Superior temporal gyrus (tissue), 1 donor: ENCODE measurements around the gene FAM177B.

ENCODE experiments used
- DNase-seq: peaks from one replicate; pipeline ENCODE4 v3.0.0-alpha.2; 2016; ENCODE audit errors: extremely low spot score

FAM177B gene

DNA sequence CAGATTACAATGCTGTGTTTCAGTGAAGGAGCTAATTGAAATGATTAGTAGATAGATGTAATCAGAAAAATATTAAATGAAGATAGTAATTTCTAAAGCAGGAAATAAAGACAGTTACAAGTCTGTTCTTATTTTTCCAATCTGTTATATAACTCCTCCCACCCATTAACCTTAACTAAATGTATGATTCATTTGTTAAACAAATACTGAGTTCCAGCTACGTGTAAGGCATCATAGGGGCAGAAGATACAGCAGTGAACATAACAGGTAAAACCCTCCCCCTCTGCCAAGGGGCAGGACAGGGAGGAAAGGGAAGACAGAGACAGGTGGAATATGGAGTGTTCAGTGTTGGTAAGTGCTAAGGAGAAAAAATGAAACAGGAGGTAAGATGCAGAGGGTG, at the start of gene FAM177B:
TSS of gene FAM177B (plus strand) at position 231 of the 400 bp plus-strand sequence. CDS start 9,344 bp downstream, outside the sequence.
- DNase-seq, result no peak

DNA sequence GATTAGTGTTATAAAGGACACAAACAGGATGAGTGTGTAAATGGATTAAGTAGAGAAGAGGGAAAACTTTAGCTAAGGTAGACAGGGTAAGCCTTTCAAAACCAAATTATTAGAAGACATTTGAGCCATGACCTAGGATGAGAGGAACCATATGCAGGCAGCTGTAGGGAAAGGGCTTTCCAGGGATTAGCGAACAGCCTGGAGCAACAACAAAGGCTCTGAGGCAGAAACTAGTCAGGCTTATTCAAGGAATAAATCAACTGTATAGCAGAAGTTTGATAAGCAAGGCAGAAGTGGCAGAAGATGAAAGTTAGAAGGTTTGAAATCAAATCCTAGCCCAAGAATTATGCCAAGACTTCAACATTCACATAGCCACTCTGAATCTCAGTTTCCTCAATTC, 46.0 kb upstream of the FAM177B start:
- no peak for DNase-seq

DNA sequence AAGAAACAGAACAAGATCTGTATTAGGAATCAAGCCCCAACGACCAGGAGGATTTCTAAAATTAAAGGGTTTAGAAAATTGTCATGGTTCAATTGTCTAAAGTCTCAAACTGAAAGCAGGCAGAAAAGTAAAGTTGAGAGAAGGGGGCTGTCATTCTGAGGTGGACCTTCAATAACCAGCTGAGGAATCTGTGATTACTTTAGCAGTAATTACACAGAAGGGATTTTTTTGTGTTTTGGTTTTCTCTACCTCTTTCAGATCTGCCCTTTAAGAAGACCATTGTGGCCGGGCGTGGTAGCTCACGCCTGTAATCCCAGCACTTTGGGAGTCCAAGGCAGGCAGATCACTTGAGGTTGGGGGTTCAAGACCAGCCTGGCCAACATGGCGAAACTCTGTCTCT, 42.1 kb upstream of the FAM177B start:
- no peak for DNase-seq

DNA sequence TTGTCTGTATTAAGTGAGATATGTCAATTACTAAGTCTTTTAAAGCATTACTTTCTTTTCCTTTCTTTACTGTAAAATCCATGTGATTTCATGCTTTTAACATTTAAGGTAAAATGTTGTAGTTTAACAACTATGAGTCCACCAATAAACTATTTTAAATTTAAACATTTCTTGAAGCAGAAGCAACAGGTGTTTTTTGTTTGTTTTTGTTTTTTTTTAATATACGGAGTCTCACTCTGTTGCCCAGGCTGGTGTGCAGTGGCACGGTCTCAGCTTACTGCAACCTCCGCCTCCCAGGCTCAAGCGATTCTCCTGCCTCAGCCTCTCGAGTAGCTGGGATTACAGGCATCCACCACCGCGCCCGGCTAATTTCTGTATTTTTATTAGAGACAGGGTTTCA, 40.3 kb upstream of the FAM177B start:
- no peak for DNase-seq

DNA sequence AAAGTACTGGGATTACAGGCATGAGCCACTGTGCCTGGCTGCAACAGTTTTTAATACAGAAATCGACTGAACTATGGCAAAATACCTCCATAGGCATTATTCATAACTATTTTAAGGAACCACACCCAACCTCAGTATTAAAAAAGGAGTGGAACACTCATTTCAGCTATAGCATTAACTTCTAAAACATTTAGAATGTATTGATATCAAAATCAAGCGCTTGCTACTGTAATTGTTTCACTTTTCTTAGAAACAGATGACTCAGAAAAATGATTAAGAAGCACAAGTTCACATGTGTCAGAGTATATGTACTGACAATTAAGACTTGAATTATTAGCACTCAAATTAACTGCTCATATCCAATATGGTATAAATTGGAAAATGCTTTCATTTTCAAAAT, 39.8 kb upstream of the FAM177B start:
- DNase-seq, result no peak

DNA sequence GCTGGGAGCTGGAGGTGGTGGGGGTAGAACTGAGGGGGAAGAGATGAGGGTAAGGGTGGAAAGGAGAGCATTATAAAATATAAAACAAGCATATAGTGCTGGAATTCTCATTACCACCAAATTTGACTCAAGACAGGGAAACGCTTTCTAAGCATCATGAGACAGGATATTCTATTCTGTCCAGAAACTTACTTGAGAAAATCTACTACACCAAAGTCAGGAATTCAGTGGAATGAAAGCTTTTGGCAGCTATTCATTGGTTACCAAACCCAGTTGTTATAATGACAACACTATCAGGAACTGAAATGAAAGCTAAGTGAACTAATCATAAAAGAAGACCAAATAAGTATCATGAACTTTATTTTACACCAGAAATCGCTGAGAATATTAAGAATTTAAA, 39.2 kb upstream of the FAM177B start:
- DNase-seq, result no peak

DNA sequence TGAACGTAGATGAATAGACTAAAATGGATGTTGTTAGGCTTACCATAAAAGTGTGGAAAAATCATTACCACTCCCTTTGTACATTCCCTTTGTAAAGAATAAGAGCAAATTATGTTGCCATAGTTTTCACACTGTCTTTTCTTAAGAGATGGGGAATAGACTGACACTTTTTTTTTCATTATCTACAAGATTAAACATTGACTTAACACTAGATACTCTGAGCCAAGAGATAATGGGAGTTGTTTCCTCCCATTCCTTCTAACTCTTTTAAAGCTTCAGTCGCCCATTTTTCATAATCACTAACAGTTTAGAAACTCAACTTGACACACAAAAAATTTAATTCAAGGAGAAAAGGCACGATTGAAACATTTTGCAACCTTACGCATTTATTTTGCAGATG, 34.8 kb upstream of the FAM177B start:
- DNase-seq, result no peak

DNA sequence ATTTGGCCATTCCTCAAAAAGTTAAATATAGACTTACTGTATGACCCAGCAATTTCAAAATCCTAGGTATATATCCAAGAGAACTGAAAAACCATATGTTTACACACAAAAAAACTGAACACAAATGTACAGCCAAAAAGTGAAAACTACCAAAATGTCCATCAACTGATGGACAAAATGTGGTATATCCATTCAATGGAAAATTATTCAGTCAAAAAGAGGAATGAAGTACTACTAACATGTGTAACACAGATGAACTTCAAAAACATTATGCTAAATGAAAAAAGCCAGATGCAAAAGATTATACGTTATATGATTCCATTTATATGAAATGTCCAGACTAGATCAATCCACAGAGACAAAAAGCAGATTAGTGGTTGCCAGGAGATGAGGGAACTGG, 32.7 kb upstream of the FAM177B start:
- DNase-seq, result no peak

DNA sequence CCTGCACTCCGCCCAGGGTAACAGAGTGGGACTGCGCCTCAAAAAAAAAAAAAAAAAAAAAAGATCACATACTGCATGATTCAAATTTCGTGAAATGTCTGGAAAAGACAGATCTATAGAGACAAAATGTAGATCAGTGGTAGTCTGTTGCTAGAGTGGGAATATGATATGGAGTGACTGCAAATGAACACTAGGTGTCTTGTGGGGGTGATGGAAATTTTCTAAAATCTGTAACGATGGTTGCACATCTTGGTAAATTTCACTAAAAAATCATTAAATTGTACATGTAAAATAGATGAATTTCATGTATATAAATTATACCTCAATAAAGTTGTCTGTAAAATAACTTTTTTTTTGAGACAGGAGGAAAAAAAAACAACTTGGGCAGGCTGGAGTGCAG, 30.2 kb upstream of the FAM177B start:
- no peak for DNase-seq

DNA sequence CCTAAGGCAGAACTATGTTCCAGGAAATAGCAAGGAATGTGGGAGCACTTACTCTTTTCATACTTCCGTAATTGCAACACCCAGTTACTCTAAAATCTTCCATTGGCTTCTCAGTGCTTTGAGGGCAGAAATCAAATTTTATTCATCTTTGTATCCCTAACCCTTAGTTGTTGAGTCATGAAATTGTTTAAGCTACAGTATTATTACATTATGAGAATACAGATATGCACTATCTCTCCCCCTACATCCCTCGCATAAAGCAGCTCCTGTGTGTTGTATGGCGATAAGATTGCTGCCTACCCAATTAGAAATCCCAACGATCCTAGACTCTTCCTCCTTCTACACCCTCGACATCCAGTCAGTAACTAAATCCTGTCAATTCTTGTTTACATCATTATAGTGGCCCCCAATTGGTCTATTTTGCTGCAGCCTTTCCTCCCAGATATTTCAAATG, 27.3 kb upstream of the FAM177B start:
- DNase-seq, result no peak

DNA sequence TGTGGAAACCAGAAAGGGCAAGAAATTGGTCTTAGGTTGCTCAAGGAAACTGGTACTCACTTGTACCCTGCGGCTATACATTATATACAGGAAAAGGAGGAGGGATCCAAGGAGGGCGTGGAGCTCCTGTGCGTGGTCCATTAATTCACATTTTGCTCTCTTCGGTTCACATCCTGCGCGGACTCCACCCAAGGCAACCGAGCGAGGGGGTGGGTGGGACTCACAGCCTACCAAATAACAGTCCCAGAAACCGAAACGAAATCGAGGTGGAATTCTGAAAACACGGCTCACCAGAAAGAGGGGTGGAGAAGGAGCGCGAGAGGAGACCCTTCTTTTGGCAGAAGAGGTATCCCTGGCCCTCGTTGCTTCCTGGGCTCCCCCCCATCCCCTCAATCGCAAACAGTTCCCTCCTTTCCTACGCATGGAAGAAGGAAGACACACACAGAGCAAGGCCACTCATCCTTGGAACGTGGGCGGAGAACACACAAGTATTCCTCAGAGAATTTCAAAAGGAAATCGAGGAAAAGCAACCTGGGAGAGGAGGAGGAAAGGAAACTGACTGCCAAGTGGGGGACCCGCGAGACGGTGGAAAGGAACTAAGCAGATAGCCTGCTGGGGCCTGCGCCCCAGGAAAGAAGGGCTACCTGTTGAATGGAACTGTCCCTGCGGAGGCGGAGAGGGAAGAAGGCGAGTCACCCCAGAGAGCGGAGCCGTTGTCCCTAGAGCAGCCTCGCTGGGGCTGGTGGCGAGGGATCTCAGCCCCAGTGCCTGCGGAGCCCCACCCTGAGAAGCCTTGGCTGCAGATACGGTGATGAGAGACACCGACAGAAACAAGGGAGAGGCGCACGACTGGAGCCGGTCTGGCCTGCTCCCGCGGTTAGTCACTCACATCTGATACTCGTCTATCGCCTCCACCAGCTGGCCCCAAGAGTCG, 25.4 kb upstream of the FAM177B start:
- peak; percentile 40 for DNase-seq

DNA sequence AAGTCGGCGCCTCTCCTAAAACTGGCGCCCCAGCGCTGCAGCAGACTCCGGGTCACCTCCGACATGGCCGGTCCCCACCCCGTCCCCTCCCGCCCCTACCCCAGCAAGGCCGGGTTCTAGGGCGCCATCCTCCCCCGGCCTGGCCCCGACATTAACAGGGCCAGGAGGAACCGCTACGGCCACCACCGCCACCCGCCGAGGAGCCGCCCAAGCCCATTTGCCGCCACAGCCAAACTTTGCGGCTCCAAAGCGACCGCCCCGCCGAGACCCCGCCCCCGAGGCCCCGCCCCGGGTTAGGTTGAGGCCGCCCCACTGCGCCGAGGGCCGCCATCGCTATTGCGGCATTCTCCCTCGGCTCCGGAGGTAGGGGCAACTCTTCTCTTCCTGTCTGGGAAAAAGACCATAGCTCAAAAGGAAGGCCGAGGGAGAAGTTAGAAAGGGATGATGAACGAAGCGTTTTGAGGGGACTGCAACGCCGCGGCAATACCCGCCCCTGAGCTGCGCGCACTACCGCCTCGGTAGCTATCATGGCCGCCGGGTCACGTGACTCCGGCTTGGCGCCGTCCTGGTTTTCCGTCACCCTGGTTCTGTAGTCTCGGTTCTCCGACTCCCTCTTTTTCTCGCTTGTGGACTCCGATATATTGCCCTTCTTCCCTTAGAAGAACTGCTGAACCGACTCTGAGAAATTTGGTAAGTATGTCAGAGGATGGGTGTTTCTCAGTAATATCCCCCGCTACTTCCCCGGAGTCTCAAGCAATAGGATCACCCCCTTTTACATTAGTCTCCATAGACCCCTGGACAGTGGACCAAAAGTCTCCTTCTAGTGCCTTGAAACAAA, 24.5 kb upstream of the FAM177B start, which contains the start of the genes AIDA and BROX:
TSS of gene AIDA (minus strand) at position 239 of the 838 bp plus-strand sequence. CDS start at position 65, 174 bp downstream.
TSS of gene BROX (plus strand) at position 312 of the 838 bp plus-strand sequence. CDS start 3,136 bp downstream, outside the sequence.
- peak; percentile 95 for DNase-seq

DNA sequence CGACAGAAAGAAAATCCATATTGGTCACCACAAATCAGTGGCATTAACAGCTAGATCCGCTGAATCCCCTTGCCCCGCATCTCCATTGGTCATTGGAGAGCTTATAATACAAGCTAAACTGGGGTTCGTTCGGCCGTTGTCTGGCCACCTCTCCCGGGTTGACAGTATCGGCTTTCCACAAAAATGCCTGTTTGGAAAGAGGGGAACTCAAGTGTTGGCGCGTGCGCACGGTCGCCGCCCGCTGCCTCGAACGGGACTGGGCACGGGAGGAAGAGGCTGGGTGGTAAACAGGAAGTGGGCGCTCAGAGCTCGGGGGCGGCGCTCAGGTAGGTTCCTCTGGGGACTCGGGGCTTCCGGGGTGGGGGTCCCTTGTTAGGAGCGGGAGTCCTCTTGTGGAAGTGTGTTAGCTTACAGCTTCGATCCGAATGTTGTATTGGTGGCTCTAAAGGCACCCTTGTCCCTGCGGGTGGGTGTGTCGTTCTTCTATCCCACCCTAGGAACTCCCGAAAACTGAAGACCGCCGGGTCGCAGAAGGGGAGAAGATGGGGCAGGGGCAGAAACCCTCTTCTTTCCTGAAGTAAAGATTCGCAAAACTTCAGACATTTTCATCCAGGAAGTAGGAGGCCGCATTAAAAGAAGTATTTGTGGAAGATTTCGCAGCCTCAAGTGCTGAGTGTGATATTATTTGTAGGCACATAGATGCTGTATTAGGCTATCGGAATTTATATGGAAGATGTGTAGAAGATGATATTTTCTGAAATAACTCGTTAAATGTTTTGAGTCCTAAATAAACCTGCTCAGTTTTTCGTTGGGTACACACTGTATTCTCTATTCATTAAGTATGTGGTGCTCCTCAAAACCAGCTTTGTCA, 23.7 kb upstream of the FAM177B start:
- DNase-seq, result peak; percentile 97

DNA sequence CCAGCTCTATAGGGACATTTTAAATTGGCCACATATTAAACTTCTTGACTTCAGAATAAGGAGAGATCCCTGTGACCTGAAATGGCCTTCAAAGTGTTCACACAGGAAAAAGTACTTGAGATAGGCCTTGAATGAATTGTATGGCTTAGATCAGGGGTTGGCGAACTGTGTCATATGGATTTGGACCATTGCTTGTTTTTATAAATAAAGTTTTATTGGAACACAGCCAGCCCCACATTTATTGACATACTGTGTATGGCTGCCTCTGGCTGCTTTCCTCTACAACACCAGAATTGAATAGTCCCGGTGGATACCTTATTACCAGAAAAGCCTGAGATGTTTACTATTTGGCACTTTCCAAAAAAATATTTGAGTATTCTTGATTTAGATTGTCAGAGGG, 20.6 kb upstream of the FAM177B start:
- DNase-seq, result no peak

DNA sequence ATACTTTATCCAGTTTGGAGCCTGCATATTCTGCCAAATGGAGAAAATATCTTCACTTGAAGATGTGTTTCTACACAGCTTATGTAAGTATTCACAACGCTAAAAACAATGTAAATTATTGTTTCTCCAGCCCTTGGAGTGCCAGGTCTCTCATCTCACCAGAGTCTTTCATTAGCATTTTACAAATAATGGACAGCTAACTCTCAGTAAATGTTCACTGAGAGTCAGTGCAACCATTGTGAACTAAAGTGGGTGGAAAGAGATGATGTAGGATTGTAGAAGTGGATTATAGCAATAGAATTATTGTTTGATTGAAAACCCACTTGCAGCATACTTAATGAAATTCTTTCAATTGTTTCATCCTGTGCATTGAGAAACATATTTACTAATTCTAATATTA, 8.3 kb upstream of the FAM177B start:
- peak; percentile 79 for DNase-seq

DNA sequence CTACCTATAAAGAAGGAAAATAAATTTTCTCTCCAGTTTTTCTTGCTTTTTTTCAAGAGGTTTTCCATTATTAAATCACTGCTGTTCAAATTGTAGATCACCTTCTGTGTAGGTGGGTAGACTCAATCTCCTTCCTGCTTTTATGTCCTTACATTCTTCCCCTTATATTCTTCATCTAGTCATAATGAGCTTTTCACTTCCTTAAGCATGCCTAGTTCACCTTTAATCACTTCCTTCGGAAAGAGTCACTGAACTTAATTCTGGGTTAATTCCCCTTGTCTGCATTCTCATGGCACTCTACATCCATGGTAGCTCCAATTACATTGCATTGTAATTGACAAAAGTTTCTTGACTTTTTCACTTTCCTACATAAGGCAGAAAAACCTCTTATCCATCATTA, 6.1 kb upstream of the FAM177B start:
- DNase-seq, result no peak

DNA sequence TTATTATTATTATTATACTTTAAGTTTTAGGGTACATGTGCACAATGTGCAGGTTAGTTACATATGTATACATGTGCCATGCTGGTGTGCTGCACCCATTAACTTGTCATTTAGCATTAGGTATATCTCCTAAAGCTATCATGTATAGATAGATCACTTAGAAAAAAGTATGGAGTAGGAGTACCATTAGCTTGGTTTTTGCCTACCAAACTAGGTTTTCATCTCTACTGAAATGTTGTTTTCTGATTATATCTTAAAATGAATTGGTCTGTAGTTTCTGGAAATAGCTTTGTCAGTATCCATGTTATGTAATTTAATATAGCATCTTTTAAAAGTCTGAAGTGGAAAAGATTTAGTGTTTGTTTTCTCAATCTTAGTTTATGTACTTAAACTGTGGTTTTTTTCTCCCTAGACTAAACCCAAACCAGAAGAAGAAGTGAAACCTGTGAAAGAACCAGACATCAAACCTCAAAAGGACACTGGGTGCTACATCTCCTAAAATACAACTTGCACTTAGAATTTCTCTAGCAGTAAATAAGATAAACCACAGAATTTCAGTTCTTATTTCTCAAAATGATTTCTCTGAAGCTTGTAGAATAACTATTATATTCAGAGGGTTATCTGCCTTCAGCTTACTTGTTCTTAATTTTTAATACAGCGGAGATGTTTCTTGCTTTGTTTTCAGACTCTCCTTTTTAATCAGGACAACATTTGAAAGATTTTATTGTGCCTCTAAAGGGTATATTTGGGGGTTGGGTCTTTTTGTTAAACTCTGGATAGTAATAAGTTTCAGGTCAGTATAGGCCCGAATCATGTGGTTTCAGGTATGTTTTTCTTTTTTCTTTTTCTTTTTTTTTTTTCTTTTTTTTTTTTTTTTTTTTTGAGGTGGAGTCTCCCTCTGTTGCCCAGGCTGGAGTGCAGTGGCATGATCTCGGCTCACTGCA, 4.5 kb upstream of the FAM177B start:
- DNase-seq, result no peak

DNA sequence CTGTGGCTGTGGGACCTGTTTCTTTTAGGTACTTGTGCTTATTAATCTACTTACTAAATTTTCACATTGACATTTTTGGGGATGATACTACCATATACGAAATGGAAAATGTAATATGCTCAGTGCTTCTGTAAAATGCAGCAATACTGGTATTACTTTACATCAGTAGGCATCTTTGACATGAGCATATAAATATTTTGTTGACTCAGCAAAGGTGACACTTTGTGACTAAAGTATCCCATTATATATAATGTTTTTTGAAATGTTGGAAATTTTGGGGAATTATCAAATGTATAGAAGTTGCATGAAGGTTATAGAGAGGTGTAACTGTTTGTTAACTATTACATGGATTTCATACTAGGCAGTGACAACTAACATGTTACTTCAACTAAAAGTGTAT, 2.3 kb upstream of the FAM177B start:
- DNase-seq, result no peak

DNA sequence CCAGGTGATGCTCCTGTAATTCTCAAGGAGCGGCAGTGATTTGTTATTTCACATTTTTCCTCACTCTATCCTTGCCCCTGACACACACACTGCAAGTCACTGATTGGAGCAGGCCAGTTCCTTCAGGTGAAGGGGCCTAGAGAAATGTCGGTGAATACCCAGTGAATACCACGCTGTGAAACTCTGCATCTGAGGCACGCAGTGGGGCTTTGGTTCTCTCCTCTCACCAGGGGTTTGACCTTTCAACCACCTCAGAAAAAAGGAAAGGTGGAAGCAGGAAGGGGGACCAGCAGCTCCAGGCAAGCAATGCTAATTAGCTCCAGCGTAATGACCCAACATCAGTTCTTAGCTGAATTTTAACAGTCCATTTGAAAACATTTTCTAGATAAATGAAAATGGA, 532 bp upstream of the FAM177B start:
- no peak for DNase-seq

DNA sequence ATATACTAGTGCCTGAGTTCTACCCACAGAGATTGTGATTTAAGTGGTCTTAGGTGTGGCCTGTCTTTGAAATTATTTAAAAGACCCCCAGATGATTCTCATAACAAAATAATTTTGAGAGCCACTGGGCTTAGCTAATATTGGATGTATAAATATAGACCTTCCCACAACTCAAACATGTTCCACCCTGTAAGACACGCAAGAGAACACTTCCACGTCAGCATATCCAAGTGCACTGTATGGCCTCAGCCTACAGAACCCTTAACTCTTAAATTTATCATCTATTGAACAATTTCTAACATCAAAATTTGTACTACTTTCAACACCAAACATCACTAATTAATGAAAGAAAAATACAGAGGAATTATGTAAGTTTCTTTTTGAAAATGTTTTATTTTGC, 2.5 kb downstream of the FAM177B start:
- DNase-seq, result no peak
